Smooth muscle cell (in vitro differentiated cells): Measurements from ENCODE around the gene PELI3. TPM values are rescaled to one million over a fixed set of nuclear protein-coding genes. Genes with fewer than 3 reads are reported as not detected.

ENCODE experiments used
- DNase-seq: peaks from one replicate; lab custom pipeline; 2025; ENCODE audit not compliant: unreplicated experiment; lab: John Stamatoyannopoulos, UW
- H2AFZ ChIP-seq: fragments of 200-600 bp; sonication (generic); 2 replicates; pipeline ENCODE4 v1.6.0; 2016; ENCODE audit warnings: antibody characterized with exemption, low read depth, mild to moderate bottlenecking
- H3F3A ChIP-seq: fragments of 200-600 bp; sonication (generic); 2 replicates; pipeline ENCODE4 v1.6.0; 2017; ENCODE audit warnings: antibody characterized with exemption, low read depth
- H3K27ac ChIP-seq: fragments of 200-600 bp; sonication (generic); 2 replicates; pipeline ENCODE4 v1.5.1; 2016; ENCODE audit warnings: low read depth, mild to moderate bottlenecking
- H3K27me3 ChIP-seq: fragments of 200-600 bp; sonication (generic); 2 replicates; pipeline ENCODE4 v1.6.1; 2016; ENCODE audit warnings: low read depth, mild to moderate bottlenecking
- H3K36me3 ChIP-seq: fragments of 200-600 bp; sonication (generic); 2 replicates; pipeline ENCODE4 v1.5.1; 2016; ENCODE audit warnings: low read depth
- H3K4me1 ChIP-seq: fragments of 200-600 bp; sonication (generic); 2 replicates; pipeline ENCODE4 v1.5.1; 2016; ENCODE audit warnings: low read depth
- H3K4me2 ChIP-seq: fragments of 200-600 bp; sonication (generic); 2 replicates; pipeline ENCODE4 v1.6.0; 2016; ENCODE audit warnings: mild to moderate bottlenecking
- H3K4me3 ChIP-seq: fragments of 200-600 bp; sonication (generic); 2 replicates; pipeline ENCODE4 v1.5.1; 2016; ENCODE audit warnings: mild to moderate bottlenecking
- H3K79me2 ChIP-seq: fragments of 200-600 bp; sonication (generic); 2 replicates; pipeline ENCODE4 v1.6.0; 2016; ENCODE audit warnings: low read depth, mild to moderate bottlenecking
- H3K9ac ChIP-seq: fragments of 200-600 bp; sonication (generic); 2 replicates; pipeline ENCODE4 v1.6.0; 2016; ENCODE audit warnings: low read depth
- H3K9me3 ChIP-seq: fragments of 200-600 bp; sonication (generic); replicated peaks from 2 replicates; pipeline ENCODE4 v1.5.1; 2016; ENCODE audit warnings: low read depth
- H4K20me1 ChIP-seq: fragments of 200-600 bp; sonication (generic); 2 replicates; pipeline ENCODE4 v1.6.0; 2016; ENCODE audit warnings: low read depth
- WGBS: methylation state at CpG from one replicate; pipeline ENCODE4 v1.1.7; 2016; ENCODE audit warnings: low lambda C conversion rate; 5-methylcytosine and 5-hydroxymethylcytosine counted together
- polyA plus RNA-seq: library from polyadenylated mRNA; unstranded; fragments of >200 nt; fragmentation: Nextera tagmentation; extraction: Ambion mirVana; gene quantifications from 2 replicates; pipeline ENCODE4 v1.2.1, GENCODE V29; 2016
- total RNA-seq: library from RNA; depleted of rRNA; stranded (reverse); fragments of >200 nt; gene quantifications from 2 replicates; pipeline ENCODE4 v1.2.3, GENCODE V29; 2014
- TF ChIP-seq, protein P1 (sequence below): fragments of 200-600 bp; sonication (generic); IDR thresholded peaks from 2 replicates; pipeline ENCODE4 v1.5.1; 2017; ENCODE audit warnings: borderline replicate concordance, mild to moderate bottlenecking, antibody characterized with exemption; ENCODE audit not compliant: insufficient read depth, poor library complexity, severe bottlenecking

Gene PELI3, protein sequence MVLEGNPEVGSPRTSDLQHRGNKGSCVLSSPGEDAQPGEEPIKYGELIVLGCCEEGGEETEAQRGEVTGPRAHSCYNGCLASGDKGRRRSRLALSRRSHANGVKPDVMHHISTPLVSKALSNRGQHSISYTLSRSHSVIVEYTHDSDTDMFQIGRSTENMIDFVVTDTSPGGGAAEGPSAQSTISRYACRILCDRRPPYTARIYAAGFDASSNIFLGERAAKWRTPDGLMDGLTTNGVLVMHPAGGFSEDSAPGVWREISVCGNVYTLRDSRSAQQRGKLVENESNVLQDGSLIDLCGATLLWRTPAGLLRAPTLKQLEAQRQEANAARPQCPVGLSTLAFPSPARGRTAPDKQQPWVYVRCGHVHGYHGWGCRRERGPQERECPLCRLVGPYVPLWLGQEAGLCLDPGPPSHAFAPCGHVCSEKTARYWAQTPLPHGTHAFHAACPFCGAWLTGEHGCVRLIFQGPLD
- total RNA-seq (2.1 and 3.8 TPM in 2 replicates), polyA plus RNA-seq (9.4 and 10.6 TPM in 2 replicates)

DNA sequence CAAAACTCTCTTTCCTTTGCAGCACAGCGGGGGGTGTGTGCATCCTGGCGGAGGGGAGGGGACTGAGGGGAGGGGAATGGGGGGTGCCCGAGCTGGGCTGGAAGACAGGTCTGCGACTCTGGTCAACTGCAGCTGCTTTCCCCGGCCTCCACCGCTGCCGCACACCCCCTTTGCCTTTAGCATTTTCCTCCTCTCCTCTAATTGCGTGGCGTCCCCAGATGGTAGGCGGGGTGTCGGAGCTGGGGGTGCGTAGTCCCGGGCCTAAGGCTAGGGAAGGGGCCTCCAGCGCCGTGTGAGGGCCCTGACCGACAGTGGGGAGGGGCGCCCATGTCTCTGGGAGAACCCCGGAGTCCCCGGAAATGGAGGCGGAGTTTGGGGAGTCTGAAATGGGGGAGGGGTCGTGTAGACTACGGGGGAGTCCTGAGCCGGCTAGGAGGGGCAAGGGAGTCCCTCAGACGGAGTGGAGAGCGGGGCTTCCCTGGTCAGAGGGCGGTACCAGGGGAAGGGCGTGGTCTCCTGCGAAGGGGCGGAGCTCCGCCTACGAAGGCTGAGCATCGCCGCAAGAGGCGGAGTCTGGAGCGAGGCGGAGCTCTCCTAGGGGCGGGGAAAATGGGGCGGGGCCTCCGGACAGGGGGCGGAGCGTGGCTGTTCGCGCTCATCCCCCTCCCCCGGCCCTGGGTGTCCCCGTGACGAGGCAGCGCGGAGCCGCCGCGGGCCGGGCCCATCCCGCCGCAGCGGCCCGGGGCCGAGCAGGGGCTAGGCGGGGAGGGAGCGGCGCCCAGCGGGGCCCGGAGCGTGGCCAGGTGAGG, at the start of gene PELI3:
PELI3 (plus strand) TSS at position 681 of the 809 bp plus-strand sequence. CDS start 1,224 bp downstream, outside the sequence.
- no peaks in the 10 kb centered on the region for H4K20me1 ChIP-seq
- peak; percentile 94 for DNase-seq
- peaks cover 11% of the 10 kb centered on the region for H3K4me1 ChIP-seq
- peak within 1 kb of the TSS; percentile 76 for H3K9ac ChIP-seq
- H2AFZ ChIP-seq, result peak within 1 kb of the TSS; percentile 87
- H3K79me2 ChIP-seq, result no peaks in the 10 kb centered on the region
- 2% methylated on average over 26 of the region's 63 CpGs for WGBS
- H3K4me2 ChIP-seq, result peak within 1 kb of the TSS; percentile 94
- peak within 1 kb of the TSS; percentile 76 for H3K4me3 ChIP-seq
- no peaks in the 10 kb centered on the region for H3K9me3 ChIP-seq
- TF ChIP-seq, protein P1, sequence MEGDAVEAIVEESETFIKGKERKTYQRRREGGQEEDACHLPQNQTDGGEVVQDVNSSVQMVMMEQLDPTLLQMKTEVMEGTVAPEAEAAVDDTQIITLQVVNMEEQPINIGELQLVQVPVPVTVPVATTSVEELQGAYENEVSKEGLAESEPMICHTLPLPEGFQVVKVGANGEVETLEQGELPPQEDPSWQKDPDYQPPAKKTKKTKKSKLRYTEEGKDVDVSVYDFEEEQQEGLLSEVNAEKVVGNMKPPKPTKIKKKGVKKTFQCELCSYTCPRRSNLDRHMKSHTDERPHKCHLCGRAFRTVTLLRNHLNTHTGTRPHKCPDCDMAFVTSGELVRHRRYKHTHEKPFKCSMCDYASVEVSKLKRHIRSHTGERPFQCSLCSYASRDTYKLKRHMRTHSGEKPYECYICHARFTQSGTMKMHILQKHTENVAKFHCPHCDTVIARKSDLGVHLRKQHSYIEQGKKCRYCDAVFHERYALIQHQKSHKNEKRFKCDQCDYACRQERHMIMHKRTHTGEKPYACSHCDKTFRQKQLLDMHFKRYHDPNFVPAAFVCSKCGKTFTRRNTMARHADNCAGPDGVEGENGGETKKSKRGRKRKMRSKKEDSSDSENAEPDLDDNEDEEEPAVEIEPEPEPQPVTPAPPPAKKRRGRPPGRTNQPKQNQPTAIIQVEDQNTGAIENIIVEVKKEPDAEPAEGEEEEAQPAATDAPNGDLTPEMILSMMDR, result no peak
- H3K27me3 ChIP-seq, result no peaks in the 10 kb centered on the region
- H3K27ac ChIP-seq, result no peak within 1 kb of the TSS
- H3K36me3 ChIP-seq, result no peaks in the 10 kb centered on the region
- no peaks in the 10 kb centered on the region for H3F3A ChIP-seq

DNA sequence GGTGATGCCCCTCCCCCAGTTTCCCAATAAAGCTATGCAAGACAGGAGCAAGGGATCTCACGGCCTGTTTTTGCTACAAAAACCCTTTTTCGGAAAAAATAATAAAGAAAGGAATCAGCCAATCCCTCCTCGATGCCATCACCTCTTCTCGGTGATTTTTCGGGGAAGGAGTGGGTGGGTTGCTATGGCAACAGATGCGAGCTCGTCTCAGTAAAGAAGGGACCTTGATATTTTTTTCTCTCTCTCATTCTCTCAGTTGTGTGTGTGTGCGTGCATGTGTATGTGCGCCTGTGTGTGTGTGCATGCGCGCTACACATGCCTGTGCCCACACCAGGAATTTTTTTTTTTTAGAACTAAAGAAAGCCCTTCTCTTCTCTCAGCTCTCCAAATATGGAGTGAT, 49.7 kb upstream of the PELI3 start:
- H3K4me3 ChIP-seq, result no peak overlapping the region
- TF ChIP-seq, protein P1, result no peak
- DNase-seq, result no peak

DNA sequence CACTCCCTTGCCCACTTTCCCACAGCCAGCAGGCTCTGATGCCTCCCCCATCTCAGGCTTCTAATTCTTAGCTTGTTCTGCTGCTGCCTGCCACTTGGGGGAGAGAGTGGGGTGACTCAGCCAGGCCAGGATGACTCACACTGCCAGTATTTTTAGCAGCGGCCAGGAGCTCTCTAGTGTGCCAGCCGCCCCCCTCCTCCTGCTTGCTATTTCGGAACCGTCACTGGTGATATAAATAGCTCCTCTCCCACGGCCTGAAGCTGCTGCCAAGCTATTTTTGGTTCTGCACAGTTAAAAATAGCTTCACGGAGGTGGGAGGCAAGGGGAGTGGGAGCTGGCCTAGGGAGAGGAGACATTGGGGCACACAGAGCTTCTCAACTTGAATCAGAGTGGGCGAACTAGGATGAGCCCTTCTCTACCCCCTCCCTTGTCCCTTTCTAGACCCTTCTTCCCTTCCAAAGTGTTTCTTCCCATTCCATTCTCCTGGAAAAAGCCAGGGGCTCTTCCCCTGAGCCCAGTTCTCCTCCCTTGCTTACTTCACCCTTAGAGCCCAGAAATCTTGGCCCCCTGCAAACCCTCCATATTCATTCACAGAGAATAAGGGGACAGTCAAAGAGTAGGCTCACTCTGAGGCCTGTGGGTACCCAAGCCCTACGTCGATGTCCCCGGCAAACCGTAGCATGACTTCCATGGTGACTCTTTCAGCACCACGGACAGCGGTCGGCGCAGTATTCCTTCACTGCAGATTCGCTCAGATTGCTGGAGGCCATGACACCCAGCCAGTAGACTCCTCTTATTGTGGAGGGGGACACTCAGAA, 48.3 kb upstream of the PELI3 start:
- WGBS, result 10% methylated on average over 16 of the region's 16 CpGs
- H3K9me3 ChIP-seq, result no peaks in the 10 kb centered on the region
- H3K4me2 ChIP-seq, result peak overlapping the region; percentile 61
- no peak overlapping the region for H3K9ac ChIP-seq
- H2AFZ ChIP-seq, result no peak overlapping the region
- peaks cover 22% of the 10 kb centered on the region for H3K27me3 ChIP-seq
- no peak overlapping the region for H3K4me3 ChIP-seq
- H3F3A ChIP-seq, result peaks cover 11% of the 10 kb centered on the region
- TF ChIP-seq, protein P1, result peak; percentile 41
- no peaks in the 10 kb centered on the region for H3K36me3 ChIP-seq
- H3K79me2 ChIP-seq, result no peaks in the 10 kb centered on the region
- H4K20me1 ChIP-seq, result peaks cover 71% of the 10 kb centered on the region
- H3K4me1 ChIP-seq, result peaks cover 12% of the 10 kb centered on the region
- DNase-seq, result peak; percentile 61
- no peak overlapping the region for H3K27ac ChIP-seq

More for the DNA sequence above, 49.7 kb upstream of the PELI3 start:
- Histone ChIP-seq H3K9me3 (no peaks in the 10 kb centered on the region), H4K20me1 (peaks cover 69% of the 10 kb centered on the region), H3K27ac (no peak overlapping the region), H3K79me2 (no peaks in the 10 kb centered on the region), H3F3A (peaks cover 11% of the 10 kb centered on the region), H3K27me3 (peaks cover 22% of the 10 kb centered on the region), H3K4me2 (no peak overlapping the region), H3K4me1 (peaks cover 12% of the 10 kb centered on the region), H3K36me3 (no peaks in the 10 kb centered on the region), H2AFZ (no peak overlapping the region), H3K9ac (no peak overlapping the region)
- 70% methylated on average over 11 of the region's 11 CpGs for WGBS
